ENCODE results near the gene DPF3.

DNA sequence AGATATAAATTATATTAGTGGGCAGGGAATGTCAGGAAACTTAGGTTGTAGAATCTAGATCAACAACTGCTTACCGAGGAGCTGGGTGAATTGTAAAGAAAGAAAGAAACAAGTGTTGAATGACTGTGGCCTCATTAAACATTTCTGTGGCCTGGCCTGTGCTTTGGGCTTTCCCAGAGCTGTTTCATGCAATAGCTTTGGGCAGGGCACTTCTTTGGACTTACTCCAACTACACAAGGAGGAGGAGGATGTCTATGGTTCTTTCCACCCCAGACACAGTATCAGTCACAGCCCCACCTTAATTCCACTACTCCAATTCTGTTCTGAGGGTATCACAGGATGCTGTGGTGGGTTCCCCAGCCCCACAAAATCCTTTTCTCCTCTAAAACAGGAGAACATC, 38.0 kb downstream of the DPF3 start:
- no peak for TF ChIP-seq ZFP36 (IDR thresholded peaks at IDR 0.05; ENCODE audit: borderline replicate concordance, low read depth, low read length, partially characterized antibody)
- TF ChIP-seq ZBTB3 (CRISPR knock-in tag; IDR thresholded peaks at IDR 0.05; ENCODE audit: borderline replicate concordance, low read depth) = no peak
- no peak for TF ChIP-seq JUND (CRISPR knock-in tag; IDR thresholded peaks at IDR 0.05)
- TF ChIP-seq E2F2 (CRISPR knock-in tag; IDR thresholded peaks at IDR 0.05; ENCODE audit: borderline replicate concordance) = no peak
- TF ChIP-seq SYNCRIP (IDR thresholded peaks at IDR 0.05; ENCODE audit: insufficient read depth, low read depth, low read length) = no peak
- no peak for TF ChIP-seq POLR2AphosphoS5 (IDR thresholded peaks at IDR 0.05; ENCODE audit: low read depth, low read length)
- TF ChIP-seq EP300 (IDR thresholded peaks at IDR 0.05; ENCODE audit: low read depth in 2 of 2, low read length in 2 of 2) = no peak
- no peak for TF ChIP-seq EP300 (CRISPR knock-in tag; IDR thresholded peaks at IDR 0.05; ENCODE audit: borderline replicate concordance)
- TF ChIP-seq TBX2 (CRISPR knock-in tag; IDR thresholded peaks at IDR 0.05; ENCODE audit: borderline replicate concordance) = no peak
- TF ChIP-seq ZNF274 (CRISPR knock-in tag; IDR thresholded peaks at IDR 0.05) = no peak
- TF ChIP-seq GABPA (IDR thresholded peaks at IDR 0.05; ENCODE audit: low read depth, low read length) = no peak
- no peak for TF ChIP-seq GABPA (CRISPR knock-in tag; IDR thresholded peaks at IDR 0.05; ENCODE audit: low read depth)
- TF ChIP-seq GLMP (CRISPR knock-in tag; IDR thresholded peaks at IDR 0.05; ENCODE audit: borderline replicate concordance) = no peak
- no peak for TF ChIP-seq EZH2 (conservative IDR thresholded peaks at IDR 0.05; ENCODE audit: low read depth, low read length)
